Cardiac muscle cell (in vitro differentiated cells and primary cell): Measurements from ENCODE around the gene SNX19. TPM values are rescaled to one million over a fixed set of nuclear protein-coding genes. Genes with fewer than 3 reads are reported as not detected.

Experiments
- DNase-seq, 2 donors: peaks; one replicate each; pipeline versions ENCODE4 v3.0.0 to v3.0.0-alpha.2; 2010 to 2017; ENCODE audit warnings: low read depth in 1 of 2, low spot score in 1 of 2
- H3K27ac ChIP-seq: fragments of 200-600 bp; sonication (generic); 2 replicates; pipeline ENCODE4 v1.5.1; 2016
- H3K27me3 ChIP-seq: fragments of 200-600 bp; sonication (generic); 2 replicates; pipeline ENCODE4 v1.6.0; 2016; ENCODE audit warnings: control low read depth
- H3K36me3 ChIP-seq: fragments of 200-600 bp; sonication (generic); 2 replicates; pipeline ENCODE4 v1.5.1; 2016; ENCODE audit warnings: control low read depth
- H3K4me1 ChIP-seq: fragments of 200-600 bp; sonication (generic); 2 replicates; pipeline ENCODE4 v1.8.1; 2017; ENCODE audit warnings: low read depth, mild to moderate bottlenecking, mixed run types
- H3K4me3 ChIP-seq: fragments of 200-600 bp; sonication (generic); 2 replicates; pipeline ENCODE4 v1.5.1; 2016; ENCODE audit warnings: mild to moderate bottlenecking
- H3K9me3 ChIP-seq: fragments of 200-600 bp; sonication (generic); 2 replicates; pipeline ENCODE4 v1.5.1; 2017; ENCODE audit warnings: low read depth, mild to moderate bottlenecking, control low read depth
- CTCF ChIP-seq: IDR thresholded peaks from 2 replicates; pipeline ENCODE4 v1.5.1; 2012; ENCODE audit warnings: low read depth, mild to moderate bottlenecking, low read length
- polyA plus RNA-seq: library from polyadenylated mRNA; unstranded; fragments of >200 nt; fragmentation: Nextera tagmentation; extraction: Ambion mirVana; gene quantifications from 2 replicates; pipeline ENCODE4 v1.2.1, GENCODE V29; 2016
- total RNA-seq: library from RNA; depleted of rRNA; stranded (reverse); fragments of >200 nt; gene quantifications from 2 replicates; pipeline ENCODE4 v1.2.3, GENCODE V29; 2016

Gene SNX19
- total and polyA plus RNA-seq, 2 experiments from 2014 or later = 25.7 to 60.7 TPM

- Histone ChIP-seq H3K4me3 (no peak overlapping the region), H3K9me3 (no peaks in the 10 kb centered on the region), H3K4me1 (peaks cover 2% of the 10 kb centered on the region), H3K36me3 (peaks cover 35% of the 10 kb centered on the region), H3K27me3 (no peaks in the 10 kb centered on the region), H3K27ac (no peak overlapping the region)
- no peak for DNase-seq
- no peak for TF ChIP-seq CTCF
Measured at GRCh38 chr11:130879836-130880235, 36.4 kb downstream of the SNX19 start.

- Histone ChIP-seq H3K9me3 (no peaks in the 10 kb centered on the region), H3K4me3 (no peak overlapping the region), H3K27me3 (no peaks in the 10 kb centered on the region), H3K27ac (no peak overlapping the region), H3K4me1 (no peaks in the 10 kb centered on the region), H3K36me3 (peaks cover 35% of the 10 kb centered on the region)
- no peak for TF ChIP-seq CTCF
- DNase-seq = no peak
Measured at GRCh38 chr11:130876931-130877915, 39.1 kb downstream of the SNX19 start.

- no peak for TF ChIP-seq CTCF
- no peak overlapping the region for H3K27ac ChIP-seq
- no peaks in the 10 kb centered on the region for H3K9me3 ChIP-seq
- no peaks in the 10 kb centered on the region for H3K27me3 ChIP-seq
- DNase-seq = no peak
- peaks cover 35% of the 10 kb centered on the region for H3K36me3 ChIP-seq
- no peaks in the 10 kb centered on the region for H3K4me1 ChIP-seq
- H3K4me3 ChIP-seq = no peak overlapping the region
Measured at GRCh38 chr11:130876100-130876499, 40.2 kb downstream of the SNX19 start.

- Histone ChIP-seq H3K27ac (no peak overlapping the region), H3K36me3 (peaks cover 31% of the 10 kb centered on the region)
Measured at GRCh38 chr11:130874955-130875531, 41.2 kb downstream of the SNX19 start.

GRCh38 chr11:130874396-130874795, 41.9 kb downstream of the SNX19 start:
- no peak for TF ChIP-seq CTCF
- Histone ChIP-seq H3K4me1 (no peaks in the 10 kb centered on the region), H3K9me3 (no peaks in the 10 kb centered on the region), H3K27me3 (no peaks in the 10 kb centered on the region), H3K4me3 (no peak overlapping the region), H3K27ac (no peak overlapping the region), H3K36me3 (peaks cover 26% of the 10 kb centered on the region)
- no peak for DNase-seq

More at GRCh38 chr11:130874955-130875531, 41.2 kb downstream of the SNX19 start:
- TF ChIP-seq CTCF = no peak
- H3K4me1 ChIP-seq = no peaks in the 10 kb centered on the region
- no peaks in the 10 kb centered on the region for H3K9me3 ChIP-seq
- DNase-seq = no peak
- H3K27me3 ChIP-seq = no peaks in the 10 kb centered on the region
- no peak overlapping the region for H3K4me3 ChIP-seq
